GM12874 (cell line): Measurements from ENCODE around the gene MPDU1.

Experiments
- CTCF ChIP-seq: IDR thresholded peaks from 2 replicates; pipeline ENCODE4 v1.5.1; 2011; ENCODE audit warnings: low read depth, mild to moderate bottlenecking, control low read depth, low read length, moderate library complexity; ENCODE audit not compliant: insufficient read depth

The MPDU1 gene

GRCh38 chr17:7579001-7579833 lies 4.4 kb upstream of the MPDU1 start, which contains the start of gene CD68:
TSS of gene CD68 (plus strand) at chr17:7579638. CDS start at chr17:7579678, 40 bp downstream.
- TF ChIP-seq CTCF: no peak

GRCh38 chr17:7579834-7580603 lies 3.6 kb upstream of the MPDU1 start:
- TF ChIP-seq CTCF: no peak

GRCh38 chr17:7580604-7581575 lies 2.8 kb upstream of the MPDU1 start:
- no peak for TF ChIP-seq CTCF

- TF ChIP-seq CTCF: no peak
Measured at GRCh38 chr17:7582396-7583252, 1.0 kb upstream of the MPDU1 start.

GRCh38 chr17:7586673-7587419 lies 3.2 kb downstream of the MPDU1 start:
- no peak for TF ChIP-seq CTCF
